HG02938 (cell line): ENCODE results near the gene PMM1.

Experiments used
- ATAC-seq: cut with Tn5 transposase; IDR thresholded peaks from one replicate; pipeline ENCODE4 v1.9.1; 2021; ENCODE audit warnings: mild to moderate bottlenecking, moderate library complexity; ENCODE audit not compliant: unreplicated experiment

The PMM1 gene

GRCh38 chr22:41539146-41540005, 50.3 kb downstream of the PMM1 start:
- ATAC-seq: no peak

GRCh38 chr22:41538583-41538982, 51.1 kb downstream of the PMM1 start:
- no peak for ATAC-seq

- no peak for ATAC-seq
These were observed 52.4 kb downstream of the PMM1 start for GRCh38 chr22:41537203-41537602.

GRCh38 chr22:41535244-41535643, 54.4 kb downstream of the PMM1 start:
- no peak for ATAC-seq

- ATAC-seq: no peak
These were observed 55.4 kb downstream of the PMM1 start for GRCh38 chr22:41534219-41534618.

- ATAC-seq: no peak
These were observed 56.5 kb downstream of the PMM1 start for GRCh38 chr22:41532908-41533825.

- ATAC-seq: no peak
These were observed 57.7 kb downstream of the PMM1 start for GRCh38 chr22:41531715-41532477.

- no peak for ATAC-seq
These were observed 58.5 kb downstream of the PMM1 start for GRCh38 chr22:41530890-41531714.

GRCh38 chr22:41528938-41529561, 60.6 kb downstream of the PMM1 start:
- ATAC-seq: no peak

- ATAC-seq: no peak
These were observed 61.4 kb downstream of the PMM1 start for GRCh38 chr22:41528132-41528766.
